ENCODE results near the gene SECISBP2L. TPM values are rescaled to one million over a fixed set of nuclear protein-coding genes. Genes with fewer than 3 reads are reported as not detected.
A peak's percentile ranks its signal among the peaks of the same experiment; 100 is the strongest.

SECISBP2L gene
- total and polyA plus RNA-seq, 10 of the 15 experiments (the other 5 are each of a cell fraction or from before 2014, with no cell fraction given): 1.4 to 24.2 (median 10.4) TPM

- TF ChIP-seq, protein P1, sequence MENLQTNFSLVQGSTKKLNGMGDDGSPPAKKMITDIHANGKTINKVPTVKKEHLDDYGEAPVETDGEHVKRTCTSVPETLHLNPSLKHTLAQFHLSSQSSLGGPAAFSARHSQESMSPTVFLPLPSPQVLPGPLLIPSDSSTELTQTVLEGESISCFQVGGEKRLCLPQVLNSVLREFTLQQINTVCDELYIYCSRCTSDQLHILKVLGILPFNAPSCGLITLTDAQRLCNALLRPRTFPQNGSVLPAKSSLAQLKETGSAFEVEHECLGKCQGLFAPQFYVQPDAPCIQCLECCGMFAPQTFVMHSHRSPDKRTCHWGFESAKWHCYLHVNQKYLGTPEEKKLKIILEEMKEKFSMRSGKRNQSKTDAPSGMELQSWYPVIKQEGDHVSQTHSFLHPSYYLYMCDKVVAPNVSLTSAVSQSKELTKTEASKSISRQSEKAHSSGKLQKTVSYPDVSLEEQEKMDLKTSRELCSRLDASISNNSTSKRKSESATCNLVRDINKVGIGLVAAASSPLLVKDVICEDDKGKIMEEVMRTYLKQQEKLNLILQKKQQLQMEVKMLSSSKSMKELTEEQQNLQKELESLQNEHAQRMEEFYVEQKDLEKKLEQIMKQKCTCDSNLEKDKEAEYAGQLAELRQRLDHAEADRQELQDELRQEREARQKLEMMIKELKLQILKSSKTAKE (IDR thresholded peaks at IDR 0.05; ENCODE audit: low read depth, poor library complexity, severe bottlenecking): peak; percentile 93
Measured at GRCh38 chr15:48940508-48940907, 105.7 kb downstream of the SECISBP2L start (continued).

- WGBS (ENCODE audit: insufficient coverage, insufficient replicate concordance, low lambda C conversion rate, missing lambda C conversion rate): 89% methylated on average over 4 of the region's 4 CpGs
- SMC1A ChIA-PET (ENCODE audit: uncharacterized antibody, unreplicated experiment): interaction anchor here (1.1 to 2.9 kb wide), 11 partner anchors 10 to 206 kb away, joined by 3 to 40 read pairs (median 5); partner anchors contain the start of genes EID1 and SHC4
- H3K36me3 ChIP-seq (ENCODE audit: control insufficient read depth in 2 of 2, insufficient read depth in 2 of 2, low read length in 1 of 2): no peaks in the 10 kb centered on the region
- no peak overlapping the region for H2AFZ ChIP-seq (ENCODE audit: control insufficient read depth, low read depth, low read length)
- RAD21 ChIA-PET (ENCODE audit: unreplicated experiment): interaction anchor here (0.8 to 3.4 kb wide), 7 partner anchors 15 to 78 kb away, joined by 3 to 25 read pairs (median 4); partner anchors contain the start of gene SHC4
- CTCF ChIA-PET: interaction anchor here (1.2 to 2.6 kb wide), 8 partner anchors 16 to 582 kb away, joined by 3 to 11 read pairs (median 7); partner anchors contain the start of gene SHC4
- no peaks in the 10 kb centered on the region for H3K79me2 ChIP-seq (ENCODE audit: control insufficient read depth, insufficient read depth, low read length)
- no peak overlapping the region for H3K4me2 ChIP-seq (ENCODE audit: control insufficient read depth, insufficient read depth)
- H3K9me3 ChIP-seq (replicated peaks; ENCODE audit: control insufficient read depth, insufficient read depth, low read length): no peaks in the 10 kb centered on the region
- DNase-seq (ENCODE audit: low read depth, low spot score) (no peak), FAIRE-seq (no peak), ATAC-seq (no peak)
- in situ Hi-C loops (cut with MboI) (no loop called here), intact Hi-C loops (cut with micrococcal nuclease; ENCODE audit: unreplicated experiment) (loop anchor here (2.0 kb wide), 1 partner anchor 61 kb away; the partner anchor contains the start of gene EID1)
- no TSS peak for BruUV-seq (replicated peaks)
- no peak overlapping the region for H3K9ac ChIP-seq (ENCODE audit: control insufficient read depth, insufficient read depth, low read length)
- peaks cover 3% of the 10 kb centered on the region; the same call in 1 of the 2 replicates for H3K4me1 ChIP-seq (ENCODE audit: control insufficient read depth, insufficient read depth, low read length)
- H3K27me3 ChIP-seq (replicated peaks in 1 of 2; ENCODE audit: control insufficient read depth in 2 of 2, insufficient read depth in 2 of 2, low read length in 1 of 2): no peaks in the 10 kb centered on the region
- POLR2A ChIA-PET: interaction anchor here (1.2 to 1.4 kb wide), 2 partner anchors 26 to 36 kb away, joined by 4 to 5 read pairs; no protein-coding TSS in a partner anchor
- H3K27ac ChIP-seq (ENCODE audit: control insufficient read depth, insufficient read depth): no peak overlapping the region
- no peaks in the 10 kb centered on the region for H4K20me1 ChIP-seq (ENCODE audit: control insufficient read depth, insufficient read depth)
- H3K4me3 ChIP-seq: no peak overlapping the region
- TF ChIP-seq FOXK2 (IDR thresholded peaks at IDR 0.05) (no peak), KAT2A (conservative IDR thresholded peaks at IDR 0.05; ENCODE audit: control insufficient read depth, low read depth, low read length) (no peak), CHD2 (IDR thresholded peaks at IDR 0.05; ENCODE audit: borderline replicate concordance, low read depth, low read length) (no peak), ATF2 (IDR thresholded peaks at IDR 0.05; ENCODE audit: low read length) (no peak), TAF1 (IDR thresholded peaks at IDR 0.05; ENCODE audit: borderline replicate concordance, low read depth, low read length) (no peak), ZNF217 (IDR thresholded peaks at IDR 0.05) (no peak), NKRF (conservative IDR thresholded peaks at IDR 0.05) (no peak)
- TF ChIP-seq, protein P2, sequence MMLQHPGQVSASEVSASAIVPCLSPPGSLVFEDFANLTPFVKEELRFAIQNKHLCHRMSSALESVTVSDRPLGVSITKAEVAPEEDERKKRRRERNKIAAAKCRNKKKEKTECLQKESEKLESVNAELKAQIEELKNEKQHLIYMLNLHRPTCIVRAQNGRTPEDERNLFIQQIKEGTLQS (IDR thresholded peaks at IDR 0.05; ENCODE audit: borderline replicate concordance, extremely low read depth, low read depth, low read length): no peak
- TF ChIP-seq, protein P3, sequence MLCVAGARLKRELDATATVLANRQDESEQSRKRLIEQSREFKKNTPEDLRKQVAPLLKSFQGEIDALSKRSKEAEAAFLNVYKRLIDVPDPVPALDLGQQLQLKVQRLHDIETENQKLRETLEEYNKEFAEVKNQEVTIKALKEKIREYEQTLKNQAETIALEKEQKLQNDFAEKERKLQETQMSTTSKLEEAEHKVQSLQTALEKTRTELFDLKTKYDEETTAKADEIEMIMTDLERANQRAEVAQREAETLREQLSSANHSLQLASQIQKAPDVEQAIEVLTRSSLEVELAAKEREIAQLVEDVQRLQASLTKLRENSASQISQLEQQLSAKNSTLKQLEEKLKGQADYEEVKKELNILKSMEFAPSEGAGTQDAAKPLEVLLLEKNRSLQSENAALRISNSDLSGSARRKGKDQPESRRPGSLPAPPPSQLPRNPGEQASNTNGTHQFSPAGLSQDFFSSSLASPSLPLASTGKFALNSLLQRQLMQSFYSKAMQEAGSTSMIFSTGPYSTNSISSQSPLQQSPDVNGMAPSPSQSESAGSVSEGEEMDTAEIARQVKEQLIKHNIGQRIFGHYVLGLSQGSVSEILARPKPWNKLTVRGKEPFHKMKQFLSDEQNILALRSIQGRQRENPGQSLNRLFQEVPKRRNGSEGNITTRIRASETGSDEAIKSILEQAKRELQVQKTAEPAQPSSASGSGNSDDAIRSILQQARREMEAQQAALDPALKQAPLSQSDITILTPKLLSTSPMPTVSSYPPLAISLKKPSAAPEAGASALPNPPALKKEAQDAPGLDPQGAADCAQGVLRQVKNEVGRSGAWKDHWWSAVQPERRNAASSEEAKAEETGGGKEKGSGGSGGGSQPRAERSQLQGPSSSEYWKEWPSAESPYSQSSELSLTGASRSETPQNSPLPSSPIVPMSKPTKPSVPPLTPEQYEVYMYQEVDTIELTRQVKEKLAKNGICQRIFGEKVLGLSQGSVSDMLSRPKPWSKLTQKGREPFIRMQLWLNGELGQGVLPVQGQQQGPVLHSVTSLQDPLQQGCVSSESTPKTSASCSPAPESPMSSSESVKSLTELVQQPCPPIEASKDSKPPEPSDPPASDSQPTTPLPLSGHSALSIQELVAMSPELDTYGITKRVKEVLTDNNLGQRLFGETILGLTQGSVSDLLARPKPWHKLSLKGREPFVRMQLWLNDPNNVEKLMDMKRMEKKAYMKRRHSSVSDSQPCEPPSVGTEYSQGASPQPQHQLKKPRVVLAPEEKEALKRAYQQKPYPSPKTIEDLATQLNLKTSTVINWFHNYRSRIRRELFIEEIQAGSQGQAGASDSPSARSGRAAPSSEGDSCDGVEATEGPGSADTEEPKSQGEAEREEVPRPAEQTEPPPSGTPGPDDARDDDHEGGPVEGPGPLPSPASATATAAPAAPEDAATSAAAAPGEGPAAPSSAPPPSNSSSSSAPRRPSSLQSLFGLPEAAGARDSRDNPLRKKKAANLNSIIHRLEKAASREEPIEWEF (IDR thresholded peaks at IDR 0.05; ENCODE audit: insufficient replicate concordance, low read depth, low read length): no peak
Measured at GRCh38 chr15:48939648-48940047, 106.6 kb downstream of the SECISBP2L start.

All from GM12878 (cell line).